Measurements from ENCODE around the gene PDE3A.

Gene PDE3A

DNA sequence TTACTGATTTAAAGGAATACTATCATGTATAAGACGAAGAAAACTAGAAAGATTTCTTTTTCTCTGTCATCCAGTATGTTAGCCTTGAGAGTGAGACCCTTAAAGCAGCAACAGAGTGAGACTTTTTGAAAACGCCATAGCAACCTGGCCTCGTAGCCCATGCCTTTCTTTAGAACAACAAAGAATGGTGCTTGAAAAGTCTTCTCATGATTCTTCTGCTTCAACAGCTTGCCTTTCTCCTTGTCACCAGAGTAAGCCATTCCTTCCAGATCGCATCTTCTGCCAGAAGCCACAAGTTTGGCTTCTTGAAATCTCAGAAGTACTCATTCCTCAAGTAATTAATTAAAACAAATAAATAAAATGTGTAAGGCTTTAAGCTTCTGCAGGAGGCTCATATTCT lies 109.3 kb downstream of the PDE3A start:
- no CpG with 5 or more reads among the region's 4 CpGs for WGBS, 2 donors (ENCODE audit: extremely low coverage in 2 of 2, insufficient read length in 2 of 2, insufficient replicate concordance in 1 of 2)
- Histone ChIP-seq H2BK15ac (ENCODE audit: low read length) (no peak overlapping the region), H3K27me3 (ENCODE audit: control insufficient read depth in 3 of 3, insufficient read depth in 3 of 3, low read depth in 1 of 3, low read length in 3 of 3) (no peaks in the 10 kb centered on the region), H2AFZ (ENCODE audit: low read length) (peak overlapping the region; percentile 73), H3K79me1 (ENCODE audit: low read depth, low read length) (no peaks in the 10 kb centered on the region), H3K23ac (ENCODE audit: low read depth, low read length, poor library complexity) (no peak overlapping the region), H3K27ac (replicated peaks; ENCODE audit: low read length) (peak overlapping the region; percentile 44), H3K4ac (ENCODE audit: low read length) (no peak overlapping the region), H3K36me3 (replicated peaks in 1 of 2; ENCODE audit: control insufficient read depth in 2 of 2, insufficient read depth in 2 of 2, low read length in 2 of 2) (no peaks in the 10 kb centered on the region), H3K4me3 (ENCODE audit: low read length in 2 of 2) (no peak overlapping the region), H3K14ac (ENCODE audit: low read length) (no peak overlapping the region), H2AK5ac (ENCODE audit: low read depth, low read length) (no peak overlapping the region), H2BK5ac (ENCODE audit: low read length) (no peak overlapping the region), H2BK120ac (ENCODE audit: low read depth, low read length) (no peak overlapping the region), H3K9ac (ENCODE audit: low read depth, low read length, poor library complexity) (no peak overlapping the region), H4K91ac (ENCODE audit: low read depth, low read length, poor library complexity) (no peak overlapping the region), H3K4me2 (ENCODE audit: insufficient read depth, low read length, poor library complexity, severe bottlenecking) (no peak overlapping the region), H3K18ac (ENCODE audit: low read length) (no peak overlapping the region), H2BK12ac (ENCODE audit: low read length) (no peak overlapping the region), H4K8ac (ENCODE audit: low read depth, low read length) (no peak overlapping the region), H3K9me3 (replicated peaks in 1 of 2; ENCODE audit: control insufficient read depth in 2 of 2, insufficient read depth in 1 of 2, low read depth in 1 of 2, low read length in 2 of 2) (peaks cover 0 to 4% of the 10 kb centered on the region in 2 donors), H3K4me1 (ENCODE audit: control insufficient read depth in 2 of 2, insufficient read depth in 1 of 2, low read depth in 1 of 2, low read length in 2 of 2) (peaks cover 0 to 15% of the 10 kb centered on the region in 2 donors)
- peak; percentile 21 for DNase-seq (ENCODE audit: low spot score)

DNA sequence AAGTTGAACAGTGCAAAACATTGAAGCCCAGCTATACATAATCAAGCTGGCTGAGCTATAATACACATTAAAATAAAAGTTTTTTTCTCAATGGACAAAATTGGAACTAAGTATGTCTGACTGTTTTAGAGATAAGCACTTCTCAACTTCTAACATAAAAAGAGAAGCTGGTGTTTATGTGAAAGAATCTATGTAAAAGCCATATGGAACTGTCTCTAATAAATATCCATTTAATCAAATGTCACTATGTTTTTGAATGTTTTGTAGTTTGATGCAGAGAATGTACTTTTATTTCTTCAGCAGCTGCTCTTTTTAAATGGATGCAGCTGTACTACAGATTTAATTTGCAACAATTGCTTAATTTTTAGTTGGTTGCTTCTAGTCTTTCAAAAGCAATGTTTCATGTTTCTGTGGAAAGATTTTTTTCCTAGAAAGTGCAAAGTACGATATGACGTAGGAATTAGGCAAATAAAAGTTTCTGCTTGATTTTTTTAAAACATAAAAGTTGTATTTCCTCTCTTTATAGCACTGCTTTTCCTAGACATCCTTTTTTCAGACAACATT lies 114.2 kb downstream of the PDE3A start:
- H4K8ac ChIP-seq (ENCODE audit: low read depth, low read length), result no peak overlapping the region
- no peak overlapping the region for H3K27ac ChIP-seq (replicated peaks; ENCODE audit: low read length)
- WGBS, 2 donors (ENCODE audit: extremely low coverage in 2 of 2, insufficient read length in 2 of 2, insufficient replicate concordance in 1 of 2), result no CpG with 5 or more reads among the region's 2 CpGs
- H3K27me3 ChIP-seq (ENCODE audit: control insufficient read depth in 3 of 3, insufficient read depth in 3 of 3, low read depth in 1 of 3, low read length in 3 of 3), result no peaks in the 10 kb centered on the region
- H3K4me2 ChIP-seq (ENCODE audit: insufficient read depth, low read length, poor library complexity, severe bottlenecking), result no peak overlapping the region
- H3K18ac ChIP-seq (ENCODE audit: low read length), result no peak overlapping the region
- no peak overlapping the region for H2BK5ac ChIP-seq (ENCODE audit: low read length)
- H2BK12ac ChIP-seq (ENCODE audit: low read length), result no peak overlapping the region
- no peak overlapping the region for H3K9ac ChIP-seq (ENCODE audit: low read depth, low read length, poor library complexity)
- H3K23ac ChIP-seq (ENCODE audit: low read depth, low read length, poor library complexity), result no peak overlapping the region
- H3K4me1 ChIP-seq (ENCODE audit: control insufficient read depth in 2 of 2, insufficient read depth in 1 of 2, low read depth in 1 of 2, low read length in 2 of 2), result peaks cover 0 to 8% of the 10 kb centered on the region in 2 donors
- no peak overlapping the region for H2BK120ac ChIP-seq (ENCODE audit: low read depth, low read length)
- no peak overlapping the region for H2AK5ac ChIP-seq (ENCODE audit: low read depth, low read length)
- no peak overlapping the region for H3K14ac ChIP-seq (ENCODE audit: low read length)
- no peak for DNase-seq (ENCODE audit: low spot score)
- no peaks in the 10 kb centered on the region for H3K79me1 ChIP-seq (ENCODE audit: low read depth, low read length)
- H3K4ac ChIP-seq (ENCODE audit: low read length), result no peak overlapping the region
- H2AFZ ChIP-seq (ENCODE audit: low read length), result no peak overlapping the region
- H2BK15ac ChIP-seq (ENCODE audit: low read length), result no peak overlapping the region
- H3K9me3 ChIP-seq (replicated peaks in 1 of 2; ENCODE audit: control insufficient read depth in 2 of 2, insufficient read depth in 1 of 2, low read depth in 1 of 2, low read length in 2 of 2), result no peaks in the 10 kb centered on the region
- H3K4me3 ChIP-seq (ENCODE audit: low read length in 2 of 2), result no peak overlapping the region
- no peaks in the 10 kb centered on the region for H3K36me3 ChIP-seq (replicated peaks in 1 of 2; ENCODE audit: control insufficient read depth in 2 of 2, insufficient read depth in 2 of 2, low read length in 2 of 2)
- no peak overlapping the region for H4K91ac ChIP-seq (ENCODE audit: low read depth, low read length, poor library complexity)

DNA sequence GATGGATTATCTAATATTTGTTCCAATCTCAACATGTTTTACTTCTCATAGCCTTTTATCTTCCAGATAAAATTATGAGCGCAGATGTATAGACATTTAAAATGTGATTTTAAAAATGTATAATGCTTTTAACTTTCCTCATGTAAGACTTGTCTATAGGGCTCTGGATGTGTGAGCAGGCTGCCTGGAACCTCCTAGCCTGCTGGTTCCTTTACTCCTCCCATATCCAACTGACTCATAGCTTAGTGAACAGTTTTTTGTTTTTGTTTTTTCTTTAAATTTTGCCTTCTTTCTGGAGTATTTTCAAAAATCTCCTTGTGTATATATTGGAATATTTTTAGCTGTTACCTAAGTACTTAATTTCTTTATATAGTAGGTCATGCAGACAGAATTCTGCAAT lies 115.4 kb downstream of the PDE3A start:
- H2AK5ac ChIP-seq (ENCODE audit: low read depth, low read length), result no peak overlapping the region
- H4K91ac ChIP-seq (ENCODE audit: low read depth, low read length, poor library complexity), result no peak overlapping the region
- H3K9ac ChIP-seq (ENCODE audit: low read depth, low read length, poor library complexity), result no peak overlapping the region
- H3K27me3 ChIP-seq (ENCODE audit: control insufficient read depth in 3 of 3, insufficient read depth in 3 of 3, low read depth in 1 of 3, low read length in 3 of 3), result no peaks in the 10 kb centered on the region
- no peak overlapping the region for H3K14ac ChIP-seq (ENCODE audit: low read length)
- no peak overlapping the region for H3K4me3 ChIP-seq (ENCODE audit: low read length in 2 of 2)
- no peak overlapping the region for H3K4ac ChIP-seq (ENCODE audit: low read length)
- no peaks in the 10 kb centered on the region for H3K79me1 ChIP-seq (ENCODE audit: low read depth, low read length)
- H3K9me3 ChIP-seq (replicated peaks in 1 of 2; ENCODE audit: control insufficient read depth in 2 of 2, insufficient read depth in 1 of 2, low read depth in 1 of 2, low read length in 2 of 2), result no peaks in the 10 kb centered on the region
- no CpG with 5 or more reads among the region's 1 CpG for WGBS, 2 donors (ENCODE audit: extremely low coverage in 2 of 2, insufficient read length in 2 of 2, insufficient replicate concordance in 1 of 2)
- no peak overlapping the region for H2BK120ac ChIP-seq (ENCODE audit: low read depth, low read length)
- no peak overlapping the region for H3K18ac ChIP-seq (ENCODE audit: low read length)
- no peaks in the 10 kb centered on the region for H3K4me1 ChIP-seq (ENCODE audit: control insufficient read depth in 2 of 2, insufficient read depth in 1 of 2, low read depth in 1 of 2, low read length in 2 of 2)
- no peak overlapping the region for H3K27ac ChIP-seq (replicated peaks; ENCODE audit: low read length)
- no peak overlapping the region for H2BK5ac ChIP-seq (ENCODE audit: low read length)
- no peak overlapping the region for H4K8ac ChIP-seq (ENCODE audit: low read depth, low read length)
- H3K36me3 ChIP-seq (replicated peaks in 1 of 2; ENCODE audit: control insufficient read depth in 2 of 2, insufficient read depth in 2 of 2, low read length in 2 of 2), result no peaks in the 10 kb centered on the region
- H3K4me2 ChIP-seq (ENCODE audit: insufficient read depth, low read length, poor library complexity, severe bottlenecking), result no peak overlapping the region
- H2BK15ac ChIP-seq (ENCODE audit: low read length), result no peak overlapping the region
- no peak overlapping the region for H3K23ac ChIP-seq (ENCODE audit: low read depth, low read length, poor library complexity)
- H2BK12ac ChIP-seq (ENCODE audit: low read length), result no peak overlapping the region
- no peak overlapping the region for H2AFZ ChIP-seq (ENCODE audit: low read length)
- DNase-seq (ENCODE audit: low spot score), result no peak

DNA sequence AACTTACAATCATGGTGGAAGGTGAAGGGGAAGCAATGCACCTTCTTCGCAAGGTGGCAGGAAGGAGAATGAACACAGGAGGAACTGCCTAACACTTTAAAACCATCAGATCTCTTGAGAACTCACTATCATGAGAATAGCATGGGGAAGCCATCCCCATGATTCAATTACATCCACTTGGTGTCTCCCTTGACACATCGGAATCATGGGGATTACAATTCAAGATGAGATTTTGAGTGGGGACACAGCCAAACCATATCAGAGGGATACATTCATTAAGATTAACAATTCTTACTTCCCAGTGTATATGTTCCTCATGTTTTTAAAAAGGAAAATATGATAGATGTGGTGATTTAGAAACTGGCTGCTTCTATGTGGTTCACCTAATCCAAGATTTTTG lies 117.9 kb downstream of the PDE3A start:
- WGBS, 2 donors (ENCODE audit: extremely low coverage in 2 of 2, insufficient read length in 2 of 2, insufficient replicate concordance in 1 of 2), result no CpG with 5 or more reads among the region's 2 CpGs
- Histone ChIP-seq H2BK15ac (ENCODE audit: low read length) (no peak overlapping the region), H2AK5ac (ENCODE audit: low read depth, low read length) (no peak overlapping the region), H3K27ac (replicated peaks; ENCODE audit: low read length) (no peak overlapping the region), H3K4me2 (ENCODE audit: insufficient read depth, low read length, poor library complexity, severe bottlenecking) (no peak overlapping the region), H3K18ac (ENCODE audit: low read length) (no peak overlapping the region), H3K9me3 (replicated peaks in 1 of 2; ENCODE audit: control insufficient read depth in 2 of 2, insufficient read depth in 1 of 2, low read depth in 1 of 2, low read length in 2 of 2) (no peaks in the 10 kb centered on the region), H3K27me3 (ENCODE audit: control insufficient read depth in 3 of 3, insufficient read depth in 3 of 3, low read depth in 1 of 3, low read length in 3 of 3) (no peaks in the 10 kb centered on the region), H3K4me1 (ENCODE audit: control insufficient read depth in 2 of 2, insufficient read depth in 1 of 2, low read depth in 1 of 2, low read length in 2 of 2) (no peaks in the 10 kb centered on the region), H3K23ac (ENCODE audit: low read depth, low read length, poor library complexity) (no peak overlapping the region), H3K4ac (ENCODE audit: low read length) (no peak overlapping the region), H4K8ac (ENCODE audit: low read depth, low read length) (no peak overlapping the region), H4K91ac (ENCODE audit: low read depth, low read length, poor library complexity) (no peak overlapping the region), H3K14ac (ENCODE audit: low read length) (no peak overlapping the region), H2BK12ac (ENCODE audit: low read length) (no peak overlapping the region), H2AFZ (ENCODE audit: low read length) (no peak overlapping the region), H3K36me3 (replicated peaks in 1 of 2; ENCODE audit: control insufficient read depth in 2 of 2, insufficient read depth in 2 of 2, low read length in 2 of 2) (no peaks in the 10 kb centered on the region), H3K9ac (ENCODE audit: low read depth, low read length, poor library complexity) (no peak overlapping the region), H3K4me3 (ENCODE audit: low read length in 2 of 2) (no peak overlapping the region), H2BK120ac (ENCODE audit: low read depth, low read length) (no peak overlapping the region), H3K79me1 (ENCODE audit: low read depth, low read length) (no peaks in the 10 kb centered on the region), H2BK5ac (ENCODE audit: low read length) (no peak overlapping the region)
- no peak for DNase-seq (ENCODE audit: low spot score)

Data from neuronal stem cell (in vitro differentiated cells).